Measurements from ENCODE around the gene RGS9BP.

The RGS9BP gene, protein sequence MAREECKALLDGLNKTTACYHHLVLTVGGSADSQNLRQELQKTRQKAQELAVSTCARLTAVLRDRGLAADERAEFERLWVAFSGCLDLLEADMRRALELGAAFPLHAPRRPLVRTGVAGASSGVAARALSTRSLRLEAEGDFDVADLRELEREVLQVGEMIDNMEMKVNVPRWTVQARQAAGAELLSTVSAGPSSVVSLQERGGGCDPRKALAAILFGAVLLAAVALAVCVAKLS

DNA sequence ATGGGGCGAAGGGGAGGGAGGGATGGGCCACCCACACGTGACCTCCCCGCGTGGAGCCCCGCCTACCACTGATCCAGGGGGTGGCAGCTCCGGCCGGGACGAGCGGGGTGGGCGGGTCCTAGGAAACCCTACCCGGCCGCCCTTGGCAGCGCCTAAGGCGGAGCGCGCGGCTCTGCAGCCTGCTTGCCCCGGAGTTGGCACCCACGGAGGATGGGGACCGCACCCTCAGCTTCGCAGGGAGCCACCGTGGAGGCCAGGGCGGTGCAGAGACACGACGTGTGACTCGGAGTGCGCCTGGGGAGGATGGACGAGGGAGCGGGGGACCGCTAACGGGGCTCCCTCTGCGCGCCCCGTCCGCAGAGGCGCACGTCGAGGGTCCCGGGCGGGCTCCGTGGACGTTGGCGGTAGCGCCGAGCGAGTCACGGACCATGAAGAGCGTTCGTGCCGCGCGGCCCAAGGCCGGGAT is at the start of gene RGS9BP:
Gene RGS9BP (plus strand): TSS at position 129 of the 466 bp plus-strand sequence. CDS start 416 bp downstream, outside the sequence.
- no peak for TF ChIP-seq Cebpa-rat (IDR thresholded peaks at IDR 0.05)
- Histone ChIP-seq H3K36me3 (no peaks in the 10 kb centered on the region), H3K9ac (peak within 1 kb of the TSS; percentile 84), H3K4me2 (peak within 1 kb of the TSS; percentile 95), H3K27ac (peak within 1 kb of the TSS; percentile 81), H3K4me3 (peak within 1 kb of the TSS; percentile 94), H3K9me3 (no peaks in the 10 kb centered on the region), H4K20me1 (peaks cover 52% of the 10 kb centered on the region), H3K4me1 (peaks cover 49% of the 10 kb centered on the region), H3K27me3 (peaks cover 22% of the 10 kb centered on the region)

DNA sequence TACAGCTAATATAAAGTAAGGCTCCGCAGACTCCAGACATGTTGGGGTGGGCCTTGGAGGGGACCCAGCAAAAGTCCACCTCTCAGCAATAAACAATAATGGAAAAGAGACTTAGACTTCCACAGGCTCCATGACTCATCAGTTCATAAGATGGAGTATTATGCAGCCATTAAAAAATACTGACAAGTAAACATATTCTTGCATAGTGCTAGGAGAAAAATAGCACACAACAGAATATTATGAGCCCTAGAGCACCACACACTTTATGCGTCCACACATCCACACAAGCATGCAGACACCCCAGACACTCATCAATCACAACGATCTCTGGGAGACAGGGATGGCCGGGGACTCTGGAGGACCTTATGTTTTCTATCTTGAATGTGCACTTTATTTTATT is 48.7 kb upstream of the RGS9BP start:
- H3K9ac ChIP-seq, result no peak overlapping the region

DNA sequence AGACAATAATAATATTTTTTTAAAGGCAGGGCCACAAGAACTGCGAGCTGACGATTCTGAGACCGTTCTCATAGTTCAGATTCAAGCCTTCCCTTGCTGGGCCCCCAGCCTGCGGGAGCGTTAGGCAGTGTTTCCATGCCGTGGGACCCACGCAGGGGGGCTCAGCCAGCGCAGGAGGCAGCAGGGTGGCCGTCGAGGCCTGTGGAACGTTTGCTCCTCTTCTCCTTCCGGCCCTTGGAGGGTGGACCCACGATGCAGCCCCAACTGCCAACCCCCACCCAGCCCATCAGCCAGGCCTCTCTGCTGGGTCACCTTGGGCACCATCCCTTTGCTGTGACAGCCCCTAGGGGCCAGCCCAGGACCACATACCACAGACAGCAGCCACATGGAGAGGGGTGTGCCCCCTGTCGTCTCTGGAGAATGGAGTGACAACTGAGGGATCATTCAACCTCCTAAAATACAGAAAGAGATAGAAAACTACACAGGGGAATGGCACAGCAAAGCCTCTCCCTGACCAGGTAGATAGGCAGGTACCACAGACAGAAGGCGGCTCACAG is 47.9 kb upstream of the RGS9BP start:
- Histone ChIP-seq H3K27ac (no peak overlapping the region), H3K36me3 (peaks cover 96% of the 10 kb centered on the region)

More for the DNA sequence above, 48.7 kb upstream of the RGS9BP start:
- TF ChIP-seq Cebpa-rat (IDR thresholded peaks at IDR 0.05), result no peak
- H3K27ac ChIP-seq, result no peak overlapping the region
- no peaks in the 10 kb centered on the region for H3K9me3 ChIP-seq
- H3K36me3 ChIP-seq, result peaks cover 97% of the 10 kb centered on the region
- no peak overlapping the region for H3K4me3 ChIP-seq
- no peaks in the 10 kb centered on the region for H3K27me3 ChIP-seq
- H3K4me2 ChIP-seq, result peak overlapping the region; percentile 70
- H3K4me1 ChIP-seq, result peaks cover 15% of the 10 kb centered on the region
- H4K20me1 ChIP-seq, result peaks cover 45% of the 10 kb centered on the region

DNA sequence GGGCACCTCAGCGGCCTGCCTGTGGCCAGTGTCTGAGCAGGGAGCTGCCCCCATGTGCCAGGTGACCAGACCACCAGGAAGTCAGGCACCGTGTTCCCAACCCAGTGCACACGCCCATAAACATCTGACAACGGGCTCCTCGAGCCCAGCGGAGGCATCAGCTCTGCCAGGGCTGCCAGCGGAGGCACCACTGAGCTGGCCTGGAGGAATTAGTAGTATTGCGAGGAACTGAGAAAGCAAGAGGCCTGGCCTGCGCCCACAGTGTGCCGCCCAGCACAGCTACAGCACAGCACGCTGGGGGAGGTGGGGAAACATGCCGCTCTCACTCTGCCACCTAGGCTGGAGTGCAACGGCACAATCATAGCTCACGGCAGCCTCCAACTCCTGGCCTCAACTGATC is 45.3 kb upstream of the RGS9BP start:
- H3K9ac ChIP-seq, result no peak overlapping the region
- H3K27ac ChIP-seq, result no peak overlapping the region
- TF ChIP-seq Cebpa-rat (IDR thresholded peaks at IDR 0.05), result no peak
- H3K9me3 ChIP-seq, result no peaks in the 10 kb centered on the region
- H3K4me1 ChIP-seq, result peaks cover 15% of the 10 kb centered on the region
- no peaks in the 10 kb centered on the region for H3K27me3 ChIP-seq
- H3K4me2 ChIP-seq, result no peak overlapping the region
- H4K20me1 ChIP-seq, result peaks cover 37% of the 10 kb centered on the region
- H3K36me3 ChIP-seq, result peaks cover 96% of the 10 kb centered on the region
- no peak overlapping the region for H3K4me3 ChIP-seq

More for the DNA sequence above, 47.9 kb upstream of the RGS9BP start:
- Histone ChIP-seq H3K9me3 (no peaks in the 10 kb centered on the region), H3K4me2 (no peak overlapping the region), H4K20me1 (peaks cover 39% of the 10 kb centered on the region), H3K4me3 (no peak overlapping the region), H3K27me3 (no peaks in the 10 kb centered on the region), H3K9ac (no peak overlapping the region), H3K4me1 (peaks cover 15% of the 10 kb centered on the region)
- TF ChIP-seq Cebpa-rat (IDR thresholded peaks at IDR 0.05), result no peak

GRCh38 chr19:32631381-32631780 is 44.3 kb upstream of the RGS9BP start:
- H3K27ac ChIP-seq, result no peak overlapping the region
- H3K4me3 ChIP-seq, result no peak overlapping the region
- H3K9me3 ChIP-seq, result no peaks in the 10 kb centered on the region
- H3K4me1 ChIP-seq, result peaks cover 8% of the 10 kb centered on the region
- H3K36me3 ChIP-seq, result peaks cover 96% of the 10 kb centered on the region
- no peak overlapping the region for H3K9ac ChIP-seq
- no peak overlapping the region for H3K4me2 ChIP-seq
- TF ChIP-seq Cebpa-rat (IDR thresholded peaks at IDR 0.05), result no peak
- H3K27me3 ChIP-seq, result no peaks in the 10 kb centered on the region
- H4K20me1 ChIP-seq, result peaks cover 28% of the 10 kb centered on the region

- Histone ChIP-seq H3K27ac (no peak overlapping the region), H3K4me3 (no peak overlapping the region), H3K9ac (no peak overlapping the region), H3K4me1 (no peaks in the 10 kb centered on the region), H3K36me3 (peaks cover 98% of the 10 kb centered on the region), H3K27me3 (no peaks in the 10 kb centered on the region), H4K20me1 (peaks cover 13% of the 10 kb centered on the region; the same call in 1 of the 2 replicates), H3K9me3 (peaks cover 6% of the 10 kb centered on the region), H3K4me2 (no peak overlapping the region)
- TF ChIP-seq Cebpa-rat (IDR thresholded peaks at IDR 0.05), result no peak
Observed at GRCh38 chr19:32637480-32637879, 38.2 kb upstream of the RGS9BP start.

- Histone ChIP-seq H3K36me3 (peaks cover 98% of the 10 kb centered on the region), H3K27ac (no peak overlapping the region), H3K9me3 (peaks cover 6% of the 10 kb centered on the region), H3K27me3 (no peaks in the 10 kb centered on the region), H4K20me1 (peaks cover 13% of the 10 kb centered on the region; the same call in 1 of the 2 replicates), H3K4me3 (no peak overlapping the region), H3K9ac (no peak overlapping the region), H3K4me2 (no peak overlapping the region), H3K4me1 (no peaks in the 10 kb centered on the region)
- TF ChIP-seq Cebpa-rat (IDR thresholded peaks at IDR 0.05), result no peak
Observed at GRCh38 chr19:32638625-32639024, 37.0 kb upstream of the RGS9BP start.

GRCh38 chr19:32642771-32643170 is 32.9 kb upstream of the RGS9BP start:
- H3K9ac ChIP-seq, result no peak overlapping the region
- H3K27me3 ChIP-seq, result no peaks in the 10 kb centered on the region
- peaks cover 100% of the 10 kb centered on the region for H3K36me3 ChIP-seq
- H4K20me1 ChIP-seq, result peaks cover 17% of the 10 kb centered on the region
- H3K27ac ChIP-seq, result no peak overlapping the region
- H3K4me3 ChIP-seq, result no peak overlapping the region
- H3K4me2 ChIP-seq, result no peak overlapping the region
- H3K4me1 ChIP-seq, result no peaks in the 10 kb centered on the region
- TF ChIP-seq Cebpa-rat (IDR thresholded peaks at IDR 0.05), result no peak
- peaks cover 6% of the 10 kb centered on the region for H3K9me3 ChIP-seq

DNA sequence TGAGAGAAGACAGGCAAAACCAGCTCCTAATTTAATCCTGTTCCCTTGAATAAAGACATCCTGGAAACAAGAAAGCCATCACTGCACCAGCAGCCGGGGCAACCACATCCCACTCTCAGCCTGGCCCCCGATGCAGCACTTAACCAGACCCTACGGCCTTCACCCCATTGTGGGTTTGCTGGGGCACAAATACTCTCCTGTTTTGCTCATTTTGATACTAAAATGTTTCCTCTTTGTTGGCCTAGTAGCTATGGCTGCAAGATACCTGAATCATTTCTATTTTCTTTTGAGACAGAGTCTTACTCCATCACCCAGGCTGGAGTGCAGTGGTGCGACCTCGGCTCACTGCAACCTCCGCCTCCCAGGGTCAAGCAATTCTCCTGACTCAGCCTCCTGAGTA is 29.1 kb upstream of the RGS9BP start:
- Histone ChIP-seq H3K4me1 (no peaks in the 10 kb centered on the region), H3K4me3 (no peak overlapping the region), H3K36me3 (peaks cover 100% of the 10 kb centered on the region), H3K27ac (no peak overlapping the region), H3K4me2 (no peak overlapping the region), H3K9ac (no peak overlapping the region), H3K9me3 (no peaks in the 10 kb centered on the region), H4K20me1 (peaks cover 35% of the 10 kb centered on the region), H3K27me3 (no peaks in the 10 kb centered on the region)
- no peak for TF ChIP-seq Cebpa-rat (IDR thresholded peaks at IDR 0.05)

GRCh38 chr19:32647361-32647760 is 28.3 kb upstream of the RGS9BP start:
- Histone ChIP-seq H3K36me3 (peaks cover 100% of the 10 kb centered on the region), H3K9ac (no peak overlapping the region), H3K4me1 (no peaks in the 10 kb centered on the region), H3K4me3 (no peak overlapping the region), H3K4me2 (no peak overlapping the region), H3K27ac (no peak overlapping the region), H3K27me3 (no peaks in the 10 kb centered on the region), H3K9me3 (no peaks in the 10 kb centered on the region), H4K20me1 (peaks cover 43% of the 10 kb centered on the region)
- no peak for TF ChIP-seq Cebpa-rat (IDR thresholded peaks at IDR 0.05)

Data from BLaER1 (cell line).